Astrocyte of the hippocampus (primary cell): ENCODE data around the gene RAET1L.
A peak's percentile ranks its signal among the peaks of the same experiment; 100 is the strongest.
"Not testable (repeated sequence)": the region's sequence is repeated elsewhere in the genome, so short reads cannot be mapped to it uniquely, and the experiment has no call there.

Experiments
- DNase-seq: peaks from one replicate; pipeline ENCODE4 v3.0.0; 2011; ENCODE audit warnings: low read depth, low spot score

The RAET1L gene

GRCh38 chr6:149991472-149991795, 33.9 kb downstream of the RAET1L start:
- not testable (repeated sequence) for DNase-seq

GRCh38 chr6:149990661-149991471, 34.5 kb downstream of the RAET1L start:
- peak; percentile 23 for DNase-seq

- peak; percentile 18 for DNase-seq
Measured at GRCh38 chr6:149990212-149990660, 35.1 kb downstream of the RAET1L start.

GRCh38 chr6:149988550-149989346, 36.6 kb downstream of the RAET1L start:
- no peak for DNase-seq

GRCh38 chr6:149987602-149988107, 37.7 kb downstream of the RAET1L start:
- no peak for DNase-seq

GRCh38 chr6:149985481-149985937, 39.8 kb downstream of the RAET1L start:
- DNase-seq: peak; percentile 32

- DNase-seq: no peak
Measured at GRCh38 chr6:149984773-149985172, 40.6 kb downstream of the RAET1L start.

- no peak for DNase-seq
Measured at GRCh38 chr6:149983145-149983544, 42.2 kb downstream of the RAET1L start.

GRCh38 chr6:149979293-149979692, 46.0 kb downstream of the RAET1L start:
- no peak for DNase-seq

- no peak for DNase-seq
Measured at GRCh38 chr6:149978610-149979009, 46.7 kb downstream of the RAET1L start.

- no peak for DNase-seq
Measured at GRCh38 chr6:149977221-149977620, 48.1 kb downstream of the RAET1L start.

GRCh38 chr6:149975400-149975799, 49.9 kb downstream of the RAET1L start:
- DNase-seq: no peak

- DNase-seq: no peak
Measured at GRCh38 chr6:149974825-149975224, 50.5 kb downstream of the RAET1L start.

GRCh38 chr6:149974394-149974793, 50.9 kb downstream of the RAET1L start:
- DNase-seq: not testable (repeated sequence)

- DNase-seq: no peak
Measured at GRCh38 chr6:149969635-149970034, 55.7 kb downstream of the RAET1L start.

- DNase-seq: not testable (repeated sequence)
Measured at GRCh38 chr6:149968909-149969308, 56.4 kb downstream of the RAET1L start.
